ENCODE measurements around the gene STX8.

- TF ChIP-seq CTCF (IDR thresholded peaks at IDR 0.05 in 2 of 3, conservative IDR thresholded peaks at IDR 0.05 in 1 of 3; ENCODE audit: borderline replicate concordance in 1 of 3, insufficient read depth in 1 of 3, low read depth in 2 of 3, low read length in 2 of 3) (no peak), EGR1 (IDR thresholded peaks at IDR 0.05; ENCODE audit: low read depth) (no peak)
Observed at GRCh38 chr17:9269350-9270035, 306.1 kb downstream of the STX8 start.
